Measurements from ENCODE around the gene TTC24.

TTC24 gene

GRCh38 chr1:156596426-156596825 is 16.9 kb downstream of the TTC24 start:
- DNase-seq (ENCODE audit: low read depth): no peak
- TF ChIP-seq, protein P1, sequence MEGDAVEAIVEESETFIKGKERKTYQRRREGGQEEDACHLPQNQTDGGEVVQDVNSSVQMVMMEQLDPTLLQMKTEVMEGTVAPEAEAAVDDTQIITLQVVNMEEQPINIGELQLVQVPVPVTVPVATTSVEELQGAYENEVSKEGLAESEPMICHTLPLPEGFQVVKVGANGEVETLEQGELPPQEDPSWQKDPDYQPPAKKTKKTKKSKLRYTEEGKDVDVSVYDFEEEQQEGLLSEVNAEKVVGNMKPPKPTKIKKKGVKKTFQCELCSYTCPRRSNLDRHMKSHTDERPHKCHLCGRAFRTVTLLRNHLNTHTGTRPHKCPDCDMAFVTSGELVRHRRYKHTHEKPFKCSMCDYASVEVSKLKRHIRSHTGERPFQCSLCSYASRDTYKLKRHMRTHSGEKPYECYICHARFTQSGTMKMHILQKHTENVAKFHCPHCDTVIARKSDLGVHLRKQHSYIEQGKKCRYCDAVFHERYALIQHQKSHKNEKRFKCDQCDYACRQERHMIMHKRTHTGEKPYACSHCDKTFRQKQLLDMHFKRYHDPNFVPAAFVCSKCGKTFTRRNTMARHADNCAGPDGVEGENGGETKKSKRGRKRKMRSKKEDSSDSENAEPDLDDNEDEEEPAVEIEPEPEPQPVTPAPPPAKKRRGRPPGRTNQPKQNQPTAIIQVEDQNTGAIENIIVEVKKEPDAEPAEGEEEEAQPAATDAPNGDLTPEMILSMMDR (conservative IDR thresholded peaks at IDR 0.05; ENCODE audit: low read depth, low read length): no peak

DNA sequence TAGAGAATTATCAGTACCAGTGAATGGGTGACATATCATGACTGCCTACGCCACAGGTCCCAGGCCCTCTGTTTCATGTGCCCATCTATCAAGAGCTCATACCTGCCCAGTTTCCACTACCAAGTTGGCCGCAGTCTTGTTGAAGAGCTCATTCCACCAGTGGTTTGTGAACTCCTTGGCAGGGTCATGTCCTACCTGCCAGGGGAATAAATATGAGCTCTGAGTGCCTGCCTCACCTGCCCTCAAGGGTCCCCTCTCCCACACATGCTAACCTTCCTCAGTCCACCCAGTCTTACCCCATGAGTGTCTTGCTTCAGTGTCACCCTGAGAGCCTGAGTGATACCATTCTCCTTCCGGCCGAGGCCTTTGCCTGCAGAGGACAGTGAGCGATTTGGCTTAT is 18.6 kb downstream of the TTC24 start:
- TF ChIP-seq, protein P1 (conservative IDR thresholded peaks at IDR 0.05; ENCODE audit: low read depth, low read length): no peak

More at GRCh38 chr1:156596426-156596825, 16.9 kb downstream of the TTC24 start:
- H3K4me3 ChIP-seq (ENCODE audit: low read depth, low read length): no peak overlapping the region

GRCh38 chr1:156598731-156599432 is 19.4 kb downstream of the TTC24 start:
- H3K4me3 ChIP-seq (ENCODE audit: low read depth, low read length): no peak overlapping the region
- TF ChIP-seq, protein P1 (conservative IDR thresholded peaks at IDR 0.05; ENCODE audit: low read depth, low read length): no peak
- DNase-seq (ENCODE audit: low read depth): no peak

More for the DNA sequence above, 18.6 kb downstream of the TTC24 start:
- no peak for DNase-seq (ENCODE audit: low read depth)
- H3K4me3 ChIP-seq (ENCODE audit: low read depth, low read length): no peak overlapping the region

- no peak for DNase-seq (ENCODE audit: low read depth)
- TF ChIP-seq, protein P1 (conservative IDR thresholded peaks at IDR 0.05; ENCODE audit: low read depth, low read length): no peak
- no peak overlapping the region for H3K4me3 ChIP-seq (ENCODE audit: low read depth, low read length)
Observed at GRCh38 chr1:156599811-156600210, 20.3 kb downstream of the TTC24 start.

GRCh38 chr1:156600733-156601121 is 21.2 kb downstream of the TTC24 start:
- TF ChIP-seq, protein P1 (conservative IDR thresholded peaks at IDR 0.05; ENCODE audit: low read depth, low read length): no peak
- H3K4me3 ChIP-seq (ENCODE audit: low read depth, low read length): peak overlapping the region; percentile 87
- DNase-seq (ENCODE audit: low read depth): peak; percentile 26

GRCh38 chr1:156601122-156601830 is 21.8 kb downstream of the TTC24 start, which contains the start of gene GPATCH4:
TSS of gene GPATCH4 (minus strand) at chr1:156601479.
- peak; percentile 93 for DNase-seq (ENCODE audit: low read depth)
- TF ChIP-seq, protein P1 (conservative IDR thresholded peaks at IDR 0.05; ENCODE audit: low read depth, low read length): no peak
- peak within 1 kb of the TSS; percentile 87 for H3K4me3 ChIP-seq (ENCODE audit: low read depth, low read length)

Data from choroid plexus epithelial cell (primary cell).